Natural killer cell (primary cell): ENCODE results near the gene LYRM7. TPM values are rescaled to one million over a fixed set of nuclear protein-coding genes. Genes with fewer than 3 reads are reported as not detected.

Experiments
- ATAC-seq, 3 donors: fragments of 150-1000 bp in 2 of 3; fragments of 200-7000 bp in 1 of 3; cut with Tn5 transposase; 1 replicate in 1 of 3; 2 replicates in 2 of 3; pipeline ENCODE4 v1.10.0; 2021; ENCODE audit warnings: mild to moderate bottlenecking in 2 of 3, moderate library complexity in 2 of 3
- DNase-seq, 2 donors: peaks; one replicate each; pipeline versions ENCODE4 v3.0.0 to v3.0.0-alpha.2; 2013 to 2021; ENCODE audit warnings: mixed read lengths in 1 of 2
- H3K27ac ChIP-seq: one replicate; pipeline ENCODE4 v1.5.1; 2013; ENCODE audit warnings: mild to moderate bottlenecking, low read length
- H3K27me3 ChIP-seq: one replicate; pipeline ENCODE4 v1.6.1; 2013; ENCODE audit warnings: low read length; ENCODE audit not compliant: control insufficient read depth, insufficient read depth
- H3K36me3 ChIP-seq: one replicate; pipeline ENCODE4 v1.6.1; 2013; ENCODE audit warnings: low read length; ENCODE audit not compliant: control insufficient read depth, insufficient read depth
- H3K4me1 ChIP-seq: one replicate; pipeline ENCODE4 v1.6.1; 2013; ENCODE audit warnings: low read length; ENCODE audit not compliant: control insufficient read depth, insufficient read depth
- H3K4me3 ChIP-seq: one replicate; pipeline ENCODE4 v1.5.1; 2013; ENCODE audit warnings: low read length
- H3K9me3 ChIP-seq: one replicate; pipeline ENCODE4 v1.6.1; 2013; ENCODE audit warnings: low read length; ENCODE audit not compliant: control insufficient read depth, insufficient read depth
- H3K27ac Mint-ChIP-seq, 2 donors: one replicate each; pipeline ENCODE4 v1.8.0; 2022; ENCODE audit warnings: mild to moderate bottlenecking in 2 of 2, mixed read lengths in 2 of 2, moderate library complexity in 1 of 2
- H3K27me3 Mint-ChIP-seq, 2 donors: one replicate each; pipeline ENCODE4 v1.8.0; 2022; ENCODE audit warnings: low read depth in 2 of 2, mixed read lengths in 2 of 2
- H3K36me3 Mint-ChIP-seq: one replicate; pipeline ENCODE4 v1.8.0; 2022; ENCODE audit warnings: mixed read lengths
- H3K4me1 Mint-ChIP-seq, 2 donors: one replicate each; pipeline ENCODE4 v1.8.0; 2022; ENCODE audit warnings: mixed read lengths in 2 of 2
- H3K4me3 Mint-ChIP-seq: one replicate; pipeline ENCODE4 v1.8.0; 2022; ENCODE audit warnings: mild to moderate bottlenecking, moderate library complexity, mixed read lengths
- H3K9me3 Mint-ChIP-seq, 2 donors: one replicate each; pipeline ENCODE4 v1.8.0; 2022; ENCODE audit warnings: mixed read lengths in 2 of 2
- WGBS: methylation state at CpG from one replicate; pipeline ENCODE4 v1.1.7; 2013; ENCODE audit warnings: missing lambda C conversion rate; ENCODE audit not compliant: insufficient coverage; 5-methylcytosine and 5-hydroxymethylcytosine counted together
- intact Hi-C: fragments of 100-400 bp; cut with micrococcal nuclease; formaldehyde crosslinking; loops from one replicate; pipeline ENCODE4 v1.14.2; 2022
- total RNA-seq, 4 donors: library from RNA; stranded (reverse); fragments of 120-200 nt in 1 of 4; gene quantifications; one replicate each; pipeline versions ENCODE4 v1.2.3 to v1.2.4, GENCODE V29; 2013 to 2022
- TF ChIP-seq, protein P1 (sequence below): fragments of 200-600 bp; IDR thresholded peaks from one replicate; pipeline ENCODE4 v1.8.0; 2022; ENCODE audit warnings: antibody characterized with exemption

Gene LYRM7
- total RNA-seq, 3 donors from 2014 or later (not counting 1 experiment from before 2014, with no cell fraction given): 7.4 to 9.7 (median 7.6) TPM

DNA sequence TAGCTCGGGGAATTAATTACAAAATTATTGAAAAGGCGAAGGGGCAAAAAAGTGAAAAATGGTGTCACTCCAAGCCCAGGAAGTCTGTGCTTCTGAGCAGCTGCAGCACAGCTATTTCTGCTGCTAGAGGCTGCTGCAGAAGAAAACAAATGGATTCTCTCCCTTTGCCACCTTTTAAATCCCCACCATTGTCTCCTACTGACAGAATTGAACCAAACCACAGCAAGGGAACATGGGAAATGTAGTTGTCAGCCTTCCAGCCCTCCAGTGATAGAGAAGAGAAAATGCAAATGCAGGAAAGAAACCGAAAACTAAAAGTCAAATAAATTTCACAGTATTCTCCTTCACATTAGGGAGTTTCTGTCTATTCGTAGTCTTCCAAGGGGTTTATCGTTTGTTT, 59.7 kb downstream of the LYRM7 start:
- 93% methylated on average over 4 of the region's 5 CpGs for WGBS
- Mint-ChIP-seq H3K27ac (no peak overlapping the region), H3K4me1 (no peaks in the 10 kb centered on the region), H3K27me3 (no peaks in the 10 kb centered on the region), H3K4me3 (no peak overlapping the region), H3K9me3 (no peaks in the 10 kb centered on the region), H3K36me3 (no peaks in the 10 kb centered on the region)
- intact Hi-C loops: no loop called here
- TF ChIP-seq, protein P1, sequence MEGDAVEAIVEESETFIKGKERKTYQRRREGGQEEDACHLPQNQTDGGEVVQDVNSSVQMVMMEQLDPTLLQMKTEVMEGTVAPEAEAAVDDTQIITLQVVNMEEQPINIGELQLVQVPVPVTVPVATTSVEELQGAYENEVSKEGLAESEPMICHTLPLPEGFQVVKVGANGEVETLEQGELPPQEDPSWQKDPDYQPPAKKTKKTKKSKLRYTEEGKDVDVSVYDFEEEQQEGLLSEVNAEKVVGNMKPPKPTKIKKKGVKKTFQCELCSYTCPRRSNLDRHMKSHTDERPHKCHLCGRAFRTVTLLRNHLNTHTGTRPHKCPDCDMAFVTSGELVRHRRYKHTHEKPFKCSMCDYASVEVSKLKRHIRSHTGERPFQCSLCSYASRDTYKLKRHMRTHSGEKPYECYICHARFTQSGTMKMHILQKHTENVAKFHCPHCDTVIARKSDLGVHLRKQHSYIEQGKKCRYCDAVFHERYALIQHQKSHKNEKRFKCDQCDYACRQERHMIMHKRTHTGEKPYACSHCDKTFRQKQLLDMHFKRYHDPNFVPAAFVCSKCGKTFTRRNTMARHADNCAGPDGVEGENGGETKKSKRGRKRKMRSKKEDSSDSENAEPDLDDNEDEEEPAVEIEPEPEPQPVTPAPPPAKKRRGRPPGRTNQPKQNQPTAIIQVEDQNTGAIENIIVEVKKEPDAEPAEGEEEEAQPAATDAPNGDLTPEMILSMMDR: no peak
- H3K4me3 ChIP-seq: no peak overlapping the region
- peak in 1 of 2 donors; percentile 10 for DNase-seq
- no peak for ATAC-seq
- peaks cover 2% of the 10 kb centered on the region for H3K4me1 ChIP-seq
- no peaks in the 10 kb centered on the region for H3K36me3 ChIP-seq
- no peak overlapping the region for H3K27ac ChIP-seq
- no peaks in the 10 kb centered on the region for H3K9me3 ChIP-seq
- no peaks in the 10 kb centered on the region for H3K27me3 ChIP-seq

DNA sequence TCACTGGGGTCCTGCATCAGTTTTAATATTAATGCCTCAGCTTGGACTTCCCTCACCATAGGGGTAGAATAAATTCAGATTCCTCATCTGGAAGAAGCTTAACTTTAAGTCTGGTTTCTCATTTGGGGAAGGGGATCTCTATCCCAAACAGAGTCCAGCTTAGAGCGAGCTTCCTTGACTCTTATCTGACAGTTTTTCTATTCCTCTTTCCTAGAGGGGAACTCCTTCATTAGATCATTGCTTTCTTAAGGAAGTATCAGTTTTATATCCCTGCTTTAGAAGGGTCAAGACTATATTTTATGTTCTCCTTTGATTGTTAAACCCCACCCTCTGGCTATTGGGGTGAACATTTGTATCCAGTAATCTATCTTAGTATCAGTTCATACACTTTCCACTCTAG, 68.9 kb downstream of the LYRM7 start:
- Histone ChIP-seq H3K27ac (no peak overlapping the region), H3K4me3 (no peak overlapping the region), H3K36me3 (no peaks in the 10 kb centered on the region), H3K27me3 (no peaks in the 10 kb centered on the region), H3K9me3 (no peaks in the 10 kb centered on the region), H3K4me1 (no peaks in the 10 kb centered on the region)
- Mint-ChIP-seq H3K36me3 (no peaks in the 10 kb centered on the region), H3K4me1 (no peaks in the 10 kb centered on the region), H3K9me3 (no peaks in the 10 kb centered on the region), H3K27ac (no peak overlapping the region), H3K27me3 (no peaks in the 10 kb centered on the region), H3K4me3 (no peak overlapping the region)
- TF ChIP-seq, protein P1: no peak
- DNase-seq (no peak), ATAC-seq (no peak)
- WGBS: 86% methylated on average over 1 of the region's 1 CpG
- intact Hi-C loops: no loop called here

DNA sequence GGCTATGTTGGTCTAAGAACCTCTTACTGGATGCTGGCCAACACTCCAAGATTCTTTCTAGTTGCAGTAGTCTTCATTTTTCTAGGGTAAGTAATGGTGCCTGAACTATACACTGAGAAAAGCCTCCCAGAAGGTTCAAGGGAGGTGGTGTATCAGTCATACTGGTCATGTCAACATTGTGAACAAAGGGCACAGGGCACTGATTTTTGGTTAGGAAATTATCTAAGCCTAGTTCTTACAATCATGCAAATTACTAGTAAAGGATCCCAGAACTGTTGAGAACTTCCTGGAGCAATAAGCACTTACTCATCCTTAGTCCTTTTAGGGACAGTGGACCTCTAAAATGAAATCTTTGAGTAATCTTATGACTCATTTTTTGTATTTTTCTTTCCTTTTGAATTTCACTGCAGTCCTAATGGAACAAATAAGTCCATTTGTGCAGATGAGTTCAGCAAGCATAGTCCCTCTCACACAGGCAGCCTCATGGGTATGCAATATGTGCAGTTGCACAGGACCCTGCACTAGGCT, 72.0 kb downstream of the LYRM7 start:
- H3K4me3 Mint-ChIP-seq: no peak overlapping the region
- H3K9me3 Mint-ChIP-seq: no peaks in the 10 kb centered on the region
- no peak for ATAC-seq
- Histone ChIP-seq H3K27me3 (no peaks in the 10 kb centered on the region), H3K9me3 (peaks cover 4% of the 10 kb centered on the region), H3K36me3 (no peaks in the 10 kb centered on the region), H3K4me3 (no peak overlapping the region), H3K27ac (no peak overlapping the region), H3K4me1 (no peaks in the 10 kb centered on the region)
- TF ChIP-seq, protein P1: no peak
- H3K36me3 Mint-ChIP-seq: no peaks in the 10 kb centered on the region
- intact Hi-C loops: no loop called here
- H3K27me3 Mint-ChIP-seq: no peaks in the 10 kb centered on the region
- DNase-seq: no peak
- no peaks in the 10 kb centered on the region for H3K4me1 Mint-ChIP-seq
- H3K27ac Mint-ChIP-seq: no peak overlapping the region

DNA sequence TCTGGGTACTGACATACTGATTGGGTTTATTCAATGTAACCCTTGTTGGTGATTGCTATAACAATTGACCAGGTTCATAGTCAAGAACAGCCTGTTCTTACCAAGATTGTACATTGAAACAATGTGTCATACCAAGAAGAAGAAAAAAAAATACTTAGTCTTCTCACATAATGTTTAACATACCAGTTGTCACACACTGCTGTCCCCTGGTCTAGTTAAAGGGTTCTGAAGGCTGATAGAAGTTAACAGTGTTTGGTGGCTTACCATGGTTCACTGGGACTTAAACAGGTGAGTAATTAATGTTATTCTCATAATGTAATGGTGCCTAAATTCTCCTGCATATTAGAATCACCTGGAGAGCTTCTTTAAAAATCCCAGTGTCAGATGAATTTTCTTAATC, 74.6 kb downstream of the LYRM7 start:
- Histone ChIP-seq H3K27me3 (no peaks in the 10 kb centered on the region), H3K4me3 (no peak overlapping the region), H3K36me3 (no peaks in the 10 kb centered on the region), H3K27ac (no peak overlapping the region), H3K9me3 (peaks cover 4% of the 10 kb centered on the region), H3K4me1 (peaks cover under 1% of the 10 kb centered on the region)
- Mint-ChIP-seq H3K9me3 (no peaks in the 10 kb centered on the region), H3K4me1 (peaks cover 1 to 4% of the 10 kb centered on the region in 2 donors), H3K36me3 (no peaks in the 10 kb centered on the region), H3K27ac (no peak overlapping the region), H3K27me3 (no peaks in the 10 kb centered on the region), H3K4me3 (no peak overlapping the region)
- no peak for DNase-seq
- no peak for ATAC-seq
- TF ChIP-seq, protein P1: no peak
- intact Hi-C loops: no loop called here
